NCI-H2081 treated with DMSO at 0.1 percent for 48 hours (cell line): Measurements from ENCODE around the gene SDR39U1.

Experiments used
- DNase-seq: peaks from one replicate; lab custom pipeline; 2025; lab: John Stamatoyannopoulos, UW

Gene SDR39U1

GRCh38 chr14:24390701-24391468, 51.7 kb downstream of the SDR39U1 start:
- no peak for DNase-seq
